A549 (cell line): ENCODE results near the gene HLTF. TPM values are rescaled to one million over a fixed set of nuclear protein-coding genes. Genes with fewer than 3 reads are reported as not detected.

ENCODE experiments used
- ATAC-seq, 2 experiments: fragments of 200-7000 bp in 1 of 2; fragments of >200 bp in 1 of 2; cut with Nextera tagmentation in 1 of 2; cut with Tn5 transposase in 1 of 2; 3 replicates each; pipeline versions ENCODE4 v1.8.0 to v1.9.1; 2018 to 2020; ENCODE audit warnings: mild to moderate bottlenecking in 1 of 2, moderate library complexity in 1 of 2
- CTCF ChIA-PET: fragments of 300-600 bp; sonication (Branson Sonifier 250); formaldehyde crosslinking; extraction: SDS; loops from one replicate; lab custom pipeline; 2021; ENCODE audit warnings: antibody characterized with exemption, inconsistent platforms; lab: Yijun Ruan, JAX
- POLR2A ChIA-PET: fragments of 350-600 bp; formaldehyde crosslinking; extraction: SDS; loops from one replicate; lab custom pipeline; 2021; ENCODE audit warnings: antibody characterized with exemption, inconsistent platforms; lab: Yijun Ruan, JAX
- DNase-seq, 2 experiments: peaks; one replicate each; pipeline versions ENCODE4 v3.0.0 to v3.0.0-alpha.2; 2011 to 2016; ENCODE audit warnings: low read depth in 1 of 2, low spot score in 1 of 2
- FAIRE-seq: peaks from 2 replicates; lab custom pipeline; 2011; peaks lifted over from hg19 to GRCh38; lab: Jason Lieb, UNC
- H3K27ac ChIP-seq, 2 experiments: fragments of >200 bp; sonication (Bioruptor Twin); formaldehyde crosslinking; 3 replicates each; pipeline ENCODE4 v1.5.1; 2016 to 2017
- H3K4me1 ChIP-seq: fragments of >200 bp; sonication (Bioruptor Twin); formaldehyde crosslinking; 3 replicates; pipeline ENCODE4 v1.6.1; 2016
- H3K4me2 ChIP-seq: fragments of >200 bp; sonication (Bioruptor Twin); formaldehyde crosslinking; 3 replicates; pipeline ENCODE4 v1.6.1; 2016
- H3K4me3 ChIP-seq: fragments of >200 bp; sonication (Bioruptor Twin); formaldehyde crosslinking; 3 replicates; pipeline ENCODE4 v1.5.1; 2016
- H3K9me3 ChIP-seq: fragments of >200 bp; sonication (Bioruptor Twin); formaldehyde crosslinking; 3 replicates; pipeline ENCODE4 v1.6.1; 2016
- BCL3 ChIP-seq: fragments of >200 bp; sonication (Bioruptor Twin); formaldehyde crosslinking; IDR thresholded peaks from 3 replicates; pipeline ENCODE4 v1.6.1; 2016
- CHD4 ChIP-seq: fragments of 200-600 bp; sonication (generic); IDR thresholded peaks from 2 replicates; pipeline ENCODE4 v1.6.1; 2016; ENCODE audit warnings: antibody characterized with exemption, mild to moderate bottlenecking, borderline replicate concordance
- E2F6 ChIP-seq: IDR thresholded peaks from 2 replicates; pipeline ENCODE4 v1.6.1; 2012; ENCODE audit warnings: low read depth, borderline replicate concordance
- EHMT2 ChIP-seq: fragments of 200-600 bp; sonication (generic); IDR thresholded peaks from 2 replicates; pipeline ENCODE4 v1.6.1; 2016; ENCODE audit warnings: antibody characterized with exemption, low read depth, mild to moderate bottlenecking, moderate library complexity
- FOSB ChIP-seq: fragments of 250-450 bp; sonication (Bioruptor Pico); IDR thresholded peaks from 2 replicates; pipeline ENCODE4 v1.5.0; 2020; ENCODE audit warnings: mild to moderate bottlenecking, moderate library complexity
- HDAC2 ChIP-seq: fragments of 200-600 bp; sonication (generic); IDR thresholded peaks from 2 replicates; pipeline ENCODE4 v1.6.1; 2016
- HOXB13 ChIP-seq: fragments of 250-450 bp; sonication (Bioruptor Pico); IDR thresholded peaks from 2 replicates; pipeline ENCODE4 v1.5.0; 2020; ENCODE audit warnings: low read depth, mild to moderate bottlenecking, moderate library complexity
- JUN ChIP-seq, 2 experiments: fragments of >200 bp; sonication (Bioruptor Twin); formaldehyde crosslinking; IDR thresholded peaks; 2 replicates in 1 of 2; 3 replicates in 1 of 2; pipeline ENCODE4 v1.6.1; 2016 to 2017
- JUNB ChIP-seq: fragments of >200 bp; sonication (Bioruptor Twin); formaldehyde crosslinking; IDR thresholded peaks from 2 replicates; pipeline ENCODE4 v1.6.1; 2016
- KDM5A ChIP-seq: fragments of 200-600 bp; sonication (generic); IDR thresholded peaks from 2 replicates; pipeline ENCODE4 v1.6.1; 2016; ENCODE audit warnings: antibody characterized with exemption, mild to moderate bottlenecking
- MAFK ChIP-seq: fragments of 450-650 bp; IDR thresholded peaks from 2 replicates; pipeline ENCODE4 v1.6.1; 2014; ENCODE audit not compliant: partially characterized antibody
- MAX ChIP-seq: IDR thresholded peaks from 2 replicates; pipeline ENCODE4 v1.6.1; 2012
- MAZ ChIP-seq: fragments of 150-350 bp; IDR thresholded peaks from 2 replicates; pipeline ENCODE4 v1.6.1; 2014; ENCODE audit warnings: antibody characterized with exemption, low read depth, low read length, borderline replicate concordance
- MYC ChIP-seq: IDR thresholded peaks from 2 replicates; pipeline ENCODE4 v1.6.1; 2012; ENCODE audit warnings: mild to moderate bottlenecking, inconsistent platforms, low read length, improper control_type of control experiment, borderline replicate concordance
- NPAS2 ChIP-seq: fragments of 250-450 bp; sonication (Bioruptor Pico); IDR thresholded peaks from 2 replicates; pipeline ENCODE4 v1.8.0; 2022; ENCODE audit warnings: mild to moderate bottlenecking, moderate library complexity, borderline replicate concordance
- PHF8 ChIP-seq: fragments of 200-600 bp; sonication (generic); IDR thresholded peaks from 2 replicates; pipeline ENCODE4 v1.6.1; 2016; ENCODE audit warnings: low read depth, mild to moderate bottlenecking, antibody characterized with exemption, moderate library complexity, borderline replicate concordance
- POLR2AphosphoS2 ChIP-seq: conservative IDR thresholded peaks from 2 replicates; pipeline ENCODE4 v1.6.1; 2012; ENCODE audit warnings: low read length, improper control_type of control experiment, inconsistent platforms
- RCOR1 ChIP-seq: fragments of 150-350 bp; IDR thresholded peaks from 2 replicates; pipeline ENCODE4 v1.6.1; 2014; ENCODE audit warnings: antibody characterized with exemption, low read length, low read depth
- REST ChIP-seq: fragments of 200-600 bp; sonication (generic); IDR thresholded peaks from 2 replicates; pipeline ENCODE4 v1.6.1; 2016; ENCODE audit warnings: antibody characterized with exemption, mild to moderate bottlenecking, moderate library complexity
- RFX5 ChIP-seq: fragments of 450-650 bp; IDR thresholded peaks from 2 replicates; pipeline ENCODE4 v1.7.1; 2014; ENCODE audit warnings: antibody characterized with exemption, mild to moderate bottlenecking, moderate library complexity
- RNF2 ChIP-seq: fragments of 200-600 bp; sonication (generic); IDR thresholded peaks from 2 replicates; pipeline ENCODE4 v1.6.1; 2016; ENCODE audit warnings: low read depth, mild to moderate bottlenecking, antibody characterized with exemption, moderate library complexity, borderline replicate concordance
- ZC3H11A ChIP-seq: fragments of 450-650 bp; IDR thresholded peaks from 2 replicates; pipeline ENCODE4 v1.6.1; 2014; ENCODE audit warnings: antibody characterized with exemption, mild to moderate bottlenecking
- ZNF302 ChIP-seq: fragments of 250-450 bp; sonication (Bioruptor Pico); IDR thresholded peaks from 2 replicates; pipeline ENCODE4 v1.9.0; 2021; ENCODE audit warnings: inconsistent platforms, mild to moderate bottlenecking, moderate library complexity
- WGBS: methylation state at CpG from one replicate; pipeline ENCODE4 v1.1.6; 2017; ENCODE audit errors: missing lambda C conversion rate; 5-methylcytosine and 5-hydroxymethylcytosine counted together
- polyA plus RNA-seq, 4 experiments: library from polyadenylated mRNA; depleted of rRNA in 3 of 4; stranded (reverse); fragments of >200 nt; fragmentation: RNase III in 1 of 4; extraction: RNeasy Plus Mini Kit Qiagen cat#74134 plus additional on column Dnase treatment in 1 of 4; gene quantifications; 2 replicates in 3 of 4; 3 replicates in 1 of 4; pipeline ENCODE4 v1.2.3, GENCODE V29; 2011 to 2017

HLTF gene
- polyA plus RNA-seq, 2 of the 4 experiments (the other 2 are of a cell fraction) = 26.7 to 61.6 TPM

- H3K4me3 ChIP-seq = no peak overlapping the region
- peak overlapping the region; percentile 5; the same call in 2 of the 3 replicates for H3K4me2 ChIP-seq
- WGBS = 58% methylated on average over 3 of the region's 3 CpGs
- FAIRE-seq = no peak
- CTCF ChIA-PET = interaction anchor here (0.9 to 1.1 kb wide), 5 partner anchors 11 to 200 kb away, joined by 3 to 5 read pairs (median 4); no protein-coding TSS in a partner anchor
- no peak for ATAC-seq
- H3K4me1 ChIP-seq = peaks cover 33% of the 10 kb centered on the region
- POLR2A ChIA-PET = no interaction called here
- no peak for TF ChIP-seq JUN (IDR thresholded peaks at IDR 0.05)
- no peak for TF ChIP-seq ZNF302 (CRISPR knock-in tag)
- TF ChIP-seq RNF2 = no peak
- no peak for TF ChIP-seq MAZ
- no peak for TF ChIP-seq EHMT2
- TF ChIP-seq PHF8 = no peak
- TF ChIP-seq BCL3 = no peak
- no peak for TF ChIP-seq MAFK
- TF ChIP-seq MAX = no peak
- no peak for TF ChIP-seq HDAC2
- TF ChIP-seq E2F6 = no peak
- no peak for TF ChIP-seq HOXB13
- TF ChIP-seq KDM5A = no peak
- TF ChIP-seq RFX5 = no peak
- TF ChIP-seq RCOR1 = no peak
- TF ChIP-seq FOSB (CRISPR knock-in tag) = no peak
- no peak for TF ChIP-seq NPAS2 (CRISPR knock-in tag)
- TF ChIP-seq CHD4 = no peak
- no peak for TF ChIP-seq ZC3H11A
- TF ChIP-seq MYC = no peak
- no peak overlapping the region for H3K27ac ChIP-seq
- DNase-seq = no peak
- no peaks in the 10 kb centered on the region for H3K9me3 ChIP-seq
These were observed 48.2 kb upstream of the HLTF start for GRCh38 chr3:149134575-149134974.

GRCh38 chr3:149131589-149131988 is 45.3 kb upstream of the HLTF start:
- Histone ChIP-seq H3K9me3 (no peaks in the 10 kb centered on the region), H3K4me1 (peaks cover 44% of the 10 kb centered on the region), H3K4me3 (no peak overlapping the region), H3K27ac (0 out of 6 replicates have a peak overlapping the region, but pooled peaks of 1 of the 2 experiments have one; percentile 15), H3K4me2 (peak overlapping the region; percentile 97)
- ChIA-PET CTCF (interaction anchor here (0.7 to 2.6 kb wide), 6 partner anchors 9 to 203 kb away, joined by 3 to 17 read pairs (median 4); no protein-coding TSS in a partner anchor), POLR2A (no interaction called here)
- no peak for DNase-seq
- no peak for ATAC-seq
- WGBS = 73% methylated on average over 4 of the region's 4 CpGs
- no peak for FAIRE-seq
- TF ChIP-seq REST (no peak), JUNB (no peak), POLR2AphosphoS2 (no peak)
